HG03045 (cell line): ENCODE measurements around the gene MMP23B.
A peak's percentile ranks its signal among the peaks of the same experiment; 100 is the strongest.
"Not testable (repeated sequence)": the region's sequence is repeated elsewhere in the genome, so short reads cannot be mapped to it uniquely, and the experiment has no call there.

Experiments
- ATAC-seq: cut with Tn5 transposase; IDR thresholded peaks from one replicate; pipeline ENCODE4 v1.9.1; 2021; ENCODE audit warnings: mild to moderate bottlenecking, moderate library complexity; ENCODE audit not compliant: unreplicated experiment

The MMP23B gene

GRCh38 chr1:1664318-1664717, 32.3 kb downstream of the MMP23B start:
- ATAC-seq: not testable (repeated sequence)

- no peak for ATAC-seq
These were observed 33.2 kb downstream of the MMP23B start for GRCh38 chr1:1664941-1665814.

DNA sequence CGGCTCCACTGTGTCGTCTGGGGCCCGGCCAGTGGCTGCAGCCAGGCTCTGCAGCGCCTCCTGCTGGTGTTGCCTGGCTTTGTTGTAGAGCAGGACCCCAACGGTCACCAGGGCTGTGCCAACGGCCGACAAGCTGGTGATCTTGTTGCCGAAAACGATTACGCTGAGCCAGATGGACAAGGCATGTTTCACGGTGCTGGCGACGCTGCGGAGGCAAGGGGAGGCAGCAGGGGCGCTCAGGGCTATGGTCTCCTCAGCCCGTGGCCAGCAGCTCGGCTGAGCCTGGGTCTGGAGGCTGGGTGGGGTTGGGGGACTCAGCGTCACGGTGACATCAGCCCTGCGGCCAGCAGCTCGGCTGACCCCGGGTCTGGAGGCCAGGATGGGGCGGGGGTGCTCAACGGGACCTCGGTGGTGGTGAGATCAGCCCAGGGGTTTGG, 33.9 kb downstream of the MMP23B start:
- no peak for ATAC-seq

DNA sequence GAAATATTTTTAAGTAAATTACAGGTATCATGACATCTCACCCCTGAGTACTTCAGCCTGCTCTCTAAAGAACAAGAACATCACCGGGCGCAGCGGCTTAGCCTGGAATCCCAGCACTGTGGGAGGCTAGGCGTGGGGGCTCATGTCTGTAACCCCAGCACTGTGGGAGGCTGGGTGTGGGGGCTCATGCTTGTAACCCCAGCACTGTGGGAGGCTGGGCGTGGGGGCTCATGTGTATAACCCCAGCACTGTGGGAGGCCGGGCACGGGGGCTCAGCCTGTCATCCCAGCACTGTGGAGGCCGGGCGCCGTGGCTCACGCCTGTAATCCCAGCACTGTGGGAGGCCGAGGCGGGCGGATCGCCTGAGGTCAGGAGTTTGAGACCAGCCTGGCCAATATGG, 34.6 kb downstream of the MMP23B start:
- ATAC-seq: no peak

DNA sequence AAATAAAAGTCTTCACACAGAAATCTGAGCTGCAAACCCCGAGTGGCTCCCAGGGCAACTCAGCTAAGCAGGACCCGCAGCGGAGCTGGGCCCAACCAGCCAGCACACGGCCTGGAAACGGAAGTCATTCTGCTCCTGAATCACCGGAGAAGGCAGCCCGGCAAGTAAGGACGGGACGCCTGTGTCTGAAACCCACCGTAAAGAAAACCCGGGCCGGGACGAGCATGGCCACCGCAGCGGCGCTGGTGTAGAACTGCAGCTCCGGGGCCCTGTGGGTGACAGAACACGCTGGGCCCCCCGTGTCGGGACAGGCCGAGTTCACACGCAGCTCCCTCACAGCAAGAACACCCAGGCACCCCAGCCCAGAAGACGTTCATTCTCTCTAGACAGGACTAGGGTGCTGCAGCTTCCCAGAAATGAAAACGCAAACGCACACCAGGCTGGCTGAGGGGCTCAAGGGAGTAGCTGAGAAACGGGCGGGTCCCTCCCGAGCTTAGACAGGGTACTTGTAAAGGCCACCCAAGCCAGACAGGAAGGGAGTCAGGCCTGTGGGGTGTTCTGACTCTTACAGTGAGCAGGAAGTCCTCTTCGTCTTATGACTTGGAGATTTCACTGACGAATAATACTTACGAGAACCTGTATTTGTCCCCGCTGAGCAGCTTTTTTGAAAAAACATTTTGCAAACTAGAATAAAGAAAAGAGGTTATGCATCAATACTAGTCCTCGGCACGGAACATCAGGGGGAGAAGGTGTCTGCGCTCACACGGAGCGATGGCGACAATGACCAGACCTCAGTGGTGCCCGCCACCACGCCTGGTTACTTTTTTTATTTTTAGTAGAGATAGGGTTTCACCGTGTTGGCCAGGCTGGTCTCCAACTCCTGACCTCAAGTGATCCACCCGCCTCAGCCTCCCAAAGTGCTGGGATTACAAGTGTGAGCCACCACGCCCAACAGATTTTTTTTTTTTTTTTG, 37.8 kb downstream of the MMP23B start:
- no peak for ATAC-seq

GRCh38 chr1:1670866-1671265, 38.9 kb downstream of the MMP23B start:
- no peak for ATAC-seq

DNA sequence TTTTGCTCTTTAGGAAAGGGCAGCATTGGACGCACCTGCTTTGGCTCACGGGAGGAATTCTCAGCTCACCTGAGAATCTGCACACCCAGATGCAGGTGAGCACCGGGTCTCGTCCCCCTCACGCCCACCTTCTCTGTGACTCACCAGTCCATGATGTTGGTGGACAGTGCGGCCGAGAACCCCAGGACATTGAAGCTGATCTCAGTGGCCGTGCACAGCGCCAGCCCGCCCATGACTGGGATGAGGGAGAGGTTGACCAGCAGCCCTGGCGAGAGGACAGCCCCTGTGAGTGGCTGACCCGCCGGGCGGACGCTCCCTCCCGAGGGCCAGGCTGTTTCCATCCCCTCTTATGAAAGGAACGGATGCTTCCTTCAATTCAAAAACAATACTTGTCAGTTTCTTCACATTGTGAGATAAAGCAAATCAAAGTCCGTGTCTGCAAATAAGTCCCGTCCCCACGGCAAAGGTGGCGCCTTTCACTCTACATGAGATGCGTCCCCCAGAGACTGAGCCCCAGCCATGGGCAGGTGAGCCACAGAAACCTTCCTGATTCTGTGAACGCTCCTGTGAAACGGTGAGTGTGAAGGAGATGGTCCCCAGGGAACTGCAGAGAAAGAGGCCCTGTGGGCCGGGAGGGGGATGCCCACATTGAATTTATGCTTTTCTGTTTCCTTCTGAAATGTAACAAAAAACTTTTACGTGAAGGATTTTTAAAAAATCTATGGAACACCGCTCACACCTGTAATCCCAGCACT, 39.6 kb downstream of the MMP23B start:
- ATAC-seq: no peak

DNA sequence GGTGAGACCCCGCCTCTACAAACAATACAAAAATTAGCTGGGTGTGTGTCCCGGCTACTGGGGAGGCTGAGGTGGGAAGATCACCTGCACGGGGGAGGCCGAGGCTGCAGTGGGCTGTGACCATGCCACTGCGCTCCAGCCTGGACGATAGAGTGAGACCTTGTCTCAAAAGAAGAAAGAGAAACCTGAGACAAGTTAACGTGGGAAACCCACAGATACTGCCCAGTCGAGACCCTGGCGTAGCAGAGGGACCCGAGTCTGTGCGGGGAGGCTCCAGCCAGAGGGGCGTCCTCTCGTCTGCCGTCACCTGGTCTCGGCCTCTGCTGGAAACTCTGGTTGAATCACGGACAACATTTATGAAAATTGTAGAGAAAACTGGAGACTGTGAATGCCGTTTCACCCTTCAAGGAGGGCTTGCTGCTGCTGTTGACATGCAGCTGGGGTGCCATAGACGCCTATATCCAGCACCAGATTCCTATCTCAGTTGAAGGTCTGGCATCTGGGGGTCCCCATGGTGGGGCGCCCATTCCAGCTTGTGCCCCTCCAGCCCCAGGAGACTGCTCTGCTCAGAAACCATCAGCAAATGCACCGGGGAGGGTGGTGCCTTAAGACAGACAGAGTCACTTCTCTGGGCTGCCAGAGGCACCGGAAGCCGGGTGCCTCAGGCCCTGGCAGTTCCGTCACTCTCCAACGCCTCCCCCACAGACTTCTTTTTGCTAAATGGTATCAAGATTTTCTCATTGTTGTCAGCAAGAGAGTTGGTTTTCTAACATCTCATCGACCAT, 40.4 kb downstream of the MMP23B start:
- no peak for ATAC-seq

DNA sequence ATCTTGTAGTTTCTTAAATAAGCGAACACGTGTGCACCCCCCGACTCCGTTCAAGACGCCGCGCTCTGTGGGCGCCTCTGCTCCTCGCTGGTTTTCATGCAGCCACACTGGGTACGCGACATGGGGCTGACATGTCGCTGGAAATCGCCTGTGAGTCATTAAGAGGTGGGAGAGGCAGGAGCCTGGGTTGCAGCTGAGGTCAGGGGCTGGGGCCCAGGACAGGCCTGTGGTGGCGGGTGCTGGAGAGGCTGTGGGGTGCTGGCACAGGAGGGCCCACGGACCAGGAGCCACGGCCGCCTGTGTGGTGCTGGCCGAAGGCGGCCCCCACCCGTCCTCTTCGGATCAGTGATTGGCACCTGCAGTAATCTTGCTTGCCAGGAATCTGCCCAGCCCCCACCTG, 42.8 kb downstream of the MMP23B start:
- ATAC-seq: not testable (repeated sequence)

- ATAC-seq: not testable (repeated sequence)
These were observed 43.2 kb downstream of the MMP23B start for GRCh38 chr1:1675218-1675617.

DNA sequence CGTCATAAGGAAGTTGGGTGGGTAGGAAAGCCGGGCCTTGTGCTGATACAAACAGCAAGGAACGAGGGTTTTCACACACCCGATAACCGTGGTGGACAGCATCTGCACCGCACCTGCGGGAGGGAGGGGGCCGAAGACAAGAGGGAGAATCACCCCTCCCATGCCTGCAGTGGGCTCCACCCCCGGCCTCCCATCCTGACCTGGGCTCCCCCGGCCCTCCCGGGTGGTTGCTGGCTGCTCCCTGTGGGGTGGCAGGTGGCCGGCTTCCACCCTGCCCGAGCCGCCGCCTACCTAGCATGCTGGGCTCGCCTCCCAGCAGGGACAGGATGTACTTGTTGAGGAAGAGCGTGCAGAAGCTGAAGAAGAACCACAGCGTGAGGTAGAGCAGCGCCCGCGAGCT, 44.1 kb downstream of the MMP23B start:
- not testable (repeated sequence) for ATAC-seq

- peak; percentile 51 for ATAC-seq
These were observed 46.0 kb downstream of the MMP23B start for GRCh38 chr1:1677718-1678580.

GRCh38 chr1:1678581-1679380, 46.8 kb downstream of the MMP23B start:
- ATAC-seq: no peak

DNA sequence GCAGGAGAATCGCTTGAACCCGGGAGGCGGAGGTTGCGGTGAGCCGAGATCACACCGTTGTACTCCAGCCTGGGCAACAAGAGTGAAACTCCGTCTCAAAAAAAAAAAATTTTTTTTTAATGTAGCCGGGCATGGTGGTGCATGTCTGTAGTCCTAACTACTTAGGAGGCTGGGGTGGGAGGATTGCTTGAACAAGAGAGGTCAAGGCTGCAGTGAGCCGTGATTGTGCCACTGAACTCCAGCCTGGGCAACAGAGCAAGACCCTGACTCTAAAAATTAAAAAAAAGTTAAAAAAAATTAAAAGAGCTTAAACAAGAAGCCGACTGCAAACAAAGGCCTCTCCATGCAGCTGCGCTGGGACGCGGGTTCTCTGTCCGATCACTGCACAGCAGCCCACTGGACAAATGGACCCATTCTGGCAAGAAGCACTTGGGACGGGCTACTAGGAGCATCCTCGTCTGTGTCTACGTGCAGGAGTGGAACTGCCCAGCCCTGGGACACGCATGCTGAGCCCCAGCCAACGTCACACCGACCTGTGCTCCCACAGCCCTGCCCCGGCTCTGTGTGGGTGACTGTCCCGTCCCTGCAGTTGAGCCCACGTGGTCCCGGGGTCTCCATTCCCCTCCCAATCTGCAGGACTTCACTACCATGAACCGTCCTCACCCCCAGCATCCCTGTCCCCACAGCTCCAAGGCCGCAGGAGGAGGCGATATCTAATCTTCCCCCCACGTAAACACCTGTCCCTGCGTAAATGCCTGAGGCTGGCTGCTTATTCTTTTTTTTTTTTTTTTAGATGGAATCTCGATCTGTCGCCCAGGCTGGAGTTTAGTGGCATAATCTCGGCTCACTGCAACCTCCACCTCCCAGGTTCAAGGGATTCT, 48.3 kb downstream of the MMP23B start:
- no peak for ATAC-seq

DNA sequence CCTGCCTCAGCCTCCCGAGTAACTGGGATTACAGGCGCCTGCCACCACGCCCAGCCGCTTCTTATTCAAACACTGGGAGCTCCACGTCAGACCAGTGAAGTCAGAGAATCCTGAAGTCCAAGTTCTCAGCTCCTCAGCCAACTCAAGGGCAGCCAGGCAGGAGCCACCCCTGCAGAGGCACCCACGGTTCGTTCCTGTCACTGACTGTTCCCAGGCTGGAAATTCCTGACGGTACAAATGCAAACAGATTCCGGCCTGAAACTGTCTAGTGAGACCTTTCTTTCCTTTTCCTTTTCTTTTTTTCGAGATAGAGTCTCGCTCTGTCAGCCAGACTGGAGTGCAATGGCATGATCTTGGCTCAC, 48.9 kb downstream of the MMP23B start:
- no peak for ATAC-seq

DNA sequence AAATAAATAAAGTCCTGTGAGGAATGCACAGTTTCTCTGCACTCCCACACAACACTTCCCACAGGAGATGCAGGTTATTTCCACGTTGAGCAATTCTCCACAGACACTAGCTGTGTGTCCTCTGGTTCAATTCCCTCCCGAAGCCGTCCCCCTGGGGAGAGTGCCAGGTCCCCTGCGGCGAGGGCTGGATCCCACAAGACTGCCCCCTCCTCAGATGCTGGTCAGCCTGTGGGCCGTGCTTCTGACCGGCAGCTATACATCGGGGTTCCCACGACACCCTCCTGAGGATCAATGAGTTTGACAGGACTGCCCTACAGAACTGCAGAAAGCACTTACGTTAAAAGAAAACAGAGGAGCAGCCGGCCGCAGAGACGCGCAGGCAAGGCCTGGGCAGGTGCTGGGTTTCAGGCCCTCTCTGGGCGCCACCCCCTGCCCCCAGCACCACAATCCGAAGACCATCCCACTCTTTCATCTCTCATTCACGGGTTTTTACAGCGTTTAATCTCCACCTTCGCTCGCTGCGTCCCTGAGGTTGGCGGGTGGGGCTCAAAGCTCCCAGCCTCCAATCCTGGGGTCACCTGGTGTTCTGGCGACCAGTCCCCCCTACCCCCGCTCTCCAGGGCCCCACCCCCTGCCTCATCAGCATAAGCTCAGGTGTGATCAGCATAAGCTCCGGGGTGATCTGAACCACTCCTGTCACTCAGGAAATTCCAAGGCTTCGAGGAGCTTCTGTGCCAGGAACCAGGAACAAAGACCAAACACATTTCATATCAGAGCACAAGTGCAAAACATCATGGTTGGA, 51.3 kb downstream of the MMP23B start:
- ATAC-seq: no peak
